Embryonic facial prominence (tissue), 1 donor: ENCODE measurements around the gene SPOP.

Experiments used
- DNase-seq: peaks from one replicate; pipeline ENCODE4 v3.0.0-alpha.2; 2016; ENCODE audit errors: extremely low spot score

The SPOP gene

GRCh38 chr17:49585422-49586027, 92.4 kb downstream of the SPOP start:
- no peak for DNase-seq

GRCh38 chr17:49583889-49584288, 94.0 kb downstream of the SPOP start:
- no peak for DNase-seq

- DNase-seq, result no peak
Measured at GRCh38 chr17:49583226-49583625, 94.7 kb downstream of the SPOP start.

GRCh38 chr17:49582789-49583188, 95.1 kb downstream of the SPOP start:
- DNase-seq, result no peak

- DNase-seq, result no peak
Measured at GRCh38 chr17:49582055-49582722, 95.7 kb downstream of the SPOP start.

- DNase-seq, result no peak
Measured at GRCh38 chr17:49581648-49581998, 96.3 kb downstream of the SPOP start.

GRCh38 chr17:49580981-49581647, 96.8 kb downstream of the SPOP start:
- DNase-seq, result no peak

- DNase-seq, result no peak
Measured at GRCh38 chr17:49580055-49580721, 97.7 kb downstream of the SPOP start.

- no peak for DNase-seq
Measured at GRCh38 chr17:49579522-49579921, 98.4 kb downstream of the SPOP start.

- no peak for DNase-seq
Measured at GRCh38 chr17:49578952-49579500, 98.9 kb downstream of the SPOP start.

- no peak for DNase-seq
Measured at GRCh38 chr17:49578414-49578813, 99.5 kb downstream of the SPOP start.

GRCh38 chr17:49577963-49578362, 99.9 kb downstream of the SPOP start:
- no peak for DNase-seq

- no peak for DNase-seq
Measured at GRCh38 chr17:49577650-49577934, 100.3 kb downstream of the SPOP start.

- no peak for DNase-seq
Measured at GRCh38 chr17:49576917-49577649, 100.8 kb downstream of the SPOP start.

- DNase-seq, result no peak
Measured at GRCh38 chr17:49576088-49576916, 101.6 kb downstream of the SPOP start.

- DNase-seq, result no peak
Measured at GRCh38 chr17:49575679-49576087, 102.2 kb downstream of the SPOP start, which contains the start of gene NXPH3. Gene NXPH3, plus strand, starts transcription at chr17:49575871. Its CDS starts 349 bp downstream, at chr17:49576220.

- DNase-seq, result no peak
Measured at GRCh38 chr17:49574945-49575678, 102.8 kb downstream of the SPOP start.

GRCh38 chr17:49574323-49574781, 103.5 kb downstream of the SPOP start:
- DNase-seq, result no peak

- DNase-seq, result no peak
Measured at GRCh38 chr17:49573510-49574322, 104.2 kb downstream of the SPOP start.
